HEK293T (cell line): ENCODE measurements around the gene UMAD1.

ENCODE experiments used
- CTCF ChIA-PET: fragments of 350-600 bp; formaldehyde crosslinking; extraction: SDS; loops from one replicate; lab custom pipeline; 2021; ENCODE audit warnings: antibody characterized with exemption, inconsistent platforms; lab: Yijun Ruan, JAX
- POLR2A ChIA-PET: fragments of 350-600 bp; formaldehyde crosslinking; extraction: SDS; loops from one replicate; lab custom pipeline; 2020; ENCODE audit warnings: antibody characterized with exemption, inconsistent platforms; lab: Yijun Ruan, JAX
- DNase-seq: peaks from one replicate; pipeline ENCODE4 v3.0.0; 2012; ENCODE audit warnings: mixed read lengths; ENCODE audit errors: extremely low spot score
- ARNT ChIP-seq: fragments of 450-650 bp; IDR thresholded peaks from 2 replicates; pipeline ENCODE4 v1.6.1; 2017; ENCODE audit warnings: mild to moderate bottlenecking
- BHLHE40 ChIP-seq: fragments of 450-650 bp; IDR thresholded peaks from 2 replicates; pipeline ENCODE4 v1.6.1; 2016; ENCODE audit warnings: mild to moderate bottlenecking, moderate library complexity, borderline replicate concordance
- CTBP1 ChIP-seq: fragments of 450-650 bp; IDR thresholded peaks from 2 replicates; pipeline ENCODE4 v1.6.1; 2016; ENCODE audit warnings: borderline replicate concordance
- ELF4 ChIP-seq: fragments of 450-650 bp; IDR thresholded peaks from 2 replicates; pipeline ENCODE4 v1.6.1; 2017; ENCODE audit warnings: antibody characterized with exemption
- FOXA1 ChIP-seq: fragments of 450-650 bp; IDR thresholded peaks from 2 replicates; pipeline ENCODE4 v1.6.1; 2016; ENCODE audit warnings: mild to moderate bottlenecking
- FOXK2 ChIP-seq: fragments of 450-650 bp; IDR thresholded peaks from 2 replicates; pipeline ENCODE4 v1.6.1; 2016; ENCODE audit warnings: mild to moderate bottlenecking
- FOXM1 ChIP-seq: fragments of 450-650 bp; IDR thresholded peaks from 2 replicates; pipeline ENCODE4 v1.6.1; 2017; ENCODE audit warnings: mild to moderate bottlenecking, borderline replicate concordance
- HDGF ChIP-seq: fragments of 450-650 bp; IDR thresholded peaks from 2 replicates; pipeline ENCODE4 v1.6.1; 2017; ENCODE audit warnings: antibody characterized with exemption, borderline replicate concordance
- L3MBTL2 ChIP-seq: fragments of 450-650 bp; conservative IDR thresholded peaks from 2 replicates; pipeline ENCODE4 v1.6.1; 2016; ENCODE audit warnings: mild to moderate bottlenecking
- LEF1 ChIP-seq: fragments of 450-650 bp; IDR thresholded peaks from 2 replicates; pipeline ENCODE4 v1.6.1; 2017; ENCODE audit warnings: mild to moderate bottlenecking, borderline replicate concordance
- NFRKB ChIP-seq: fragments of 450-650 bp; IDR thresholded peaks from 2 replicates; pipeline ENCODE4 v1.6.1; 2016; ENCODE audit warnings: mild to moderate bottlenecking, moderate library complexity
- SP1 ChIP-seq: fragments of 450-650 bp; IDR thresholded peaks from 2 replicates; pipeline ENCODE4 v1.6.1; 2017
- SUZ12 ChIP-seq: fragments of 450-650 bp; IDR thresholded peaks from 2 replicates; pipeline ENCODE4 v1.6.1; 2016; ENCODE audit warnings: mild to moderate bottlenecking
- TARDBP ChIP-seq: fragments of 450-650 bp; IDR thresholded peaks from 2 replicates; pipeline ENCODE4 v1.6.1; 2016
- ZNF384 ChIP-seq: fragments of 450-650 bp; IDR thresholded peaks from 2 replicates; pipeline ENCODE4 v1.6.1; 2016
- TF ChIP-seq, protein P1 (sequence below): fragments of 450-650 bp; IDR thresholded peaks from 2 replicates; pipeline ENCODE4 v1.6.1; 2016

Gene UMAD1

DNA sequence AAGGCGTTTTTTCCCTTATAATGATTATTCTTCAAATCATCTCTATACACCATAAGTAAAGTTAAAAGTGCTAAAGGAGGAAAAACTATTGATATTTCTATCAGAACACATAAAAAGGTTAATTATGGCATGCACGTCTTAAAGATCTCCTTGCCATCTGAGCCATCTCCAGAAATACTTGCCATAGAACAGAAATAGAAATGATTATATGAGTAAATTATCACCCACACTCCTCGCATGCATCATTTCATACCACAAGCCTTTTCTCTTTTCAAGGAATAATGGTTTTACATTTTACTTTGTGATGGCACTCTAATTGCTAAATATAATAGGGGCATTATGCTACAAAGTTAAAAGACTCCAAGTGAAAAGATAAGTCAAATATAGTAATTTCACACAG, 272.4 kb downstream of the UMAD1 start:
- no peak for TF ChIP-seq FOXA1
- no peak for TF ChIP-seq CTBP1
- TF ChIP-seq HDGF: no peak
- no peak for TF ChIP-seq BHLHE40
- no peak for TF ChIP-seq ZNF384
- TF ChIP-seq L3MBTL2: no peak
- TF ChIP-seq ELF4: no peak
- no peak for TF ChIP-seq LEF1
- no peak for TF ChIP-seq FOXM1
- no peak for TF ChIP-seq FOXK2
- TF ChIP-seq, protein P1, sequence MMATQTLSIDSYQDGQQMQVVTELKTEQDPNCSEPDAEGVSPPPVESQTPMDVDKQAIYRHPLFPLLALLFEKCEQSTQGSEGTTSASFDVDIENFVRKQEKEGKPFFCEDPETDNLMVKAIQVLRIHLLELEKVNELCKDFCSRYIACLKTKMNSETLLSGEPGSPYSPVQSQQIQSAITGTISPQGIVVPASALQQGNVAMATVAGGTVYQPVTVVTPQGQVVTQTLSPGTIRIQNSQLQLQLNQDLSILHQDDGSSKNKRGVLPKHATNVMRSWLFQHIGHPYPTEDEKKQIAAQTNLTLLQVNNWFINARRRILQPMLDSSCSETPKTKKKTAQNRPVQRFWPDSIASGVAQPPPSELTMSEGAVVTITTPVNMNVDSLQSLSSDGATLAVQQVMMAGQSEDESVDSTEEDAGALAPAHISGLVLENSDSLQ: no peak
- no peak for TF ChIP-seq ARNT
- TF ChIP-seq SUZ12: no peak
- no peak for TF ChIP-seq SP1
- TF ChIP-seq NFRKB: no peak
- ChIA-PET POLR2A (no interaction called here), CTCF (no interaction called here)

DNA sequence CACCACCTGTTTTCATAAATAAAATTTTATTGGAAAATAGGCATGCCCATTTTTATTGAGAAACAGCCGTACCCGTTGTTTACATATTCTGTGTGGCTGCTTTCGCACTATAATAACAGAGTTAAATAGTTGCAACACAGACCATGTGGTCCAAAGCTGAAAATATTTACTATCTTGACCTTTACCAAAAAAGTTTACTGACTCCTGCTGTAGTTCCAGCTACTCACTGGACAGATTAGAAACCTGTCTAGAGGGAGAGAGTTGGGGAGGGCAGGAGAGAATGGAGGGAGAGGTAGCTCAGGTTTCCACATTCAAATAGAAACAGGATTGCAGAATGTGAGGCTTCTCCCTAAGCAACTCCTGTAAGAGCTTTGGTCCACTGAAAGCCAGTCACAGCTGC, 273.0 kb downstream of the UMAD1 start:
- no peak for TF ChIP-seq TARDBP
- TF ChIP-seq, protein P1: no peak
- TF ChIP-seq CTBP1: no peak
- TF ChIP-seq FOXM1: no peak
- TF ChIP-seq ELF4: no peak
- no peak for TF ChIP-seq L3MBTL2
- DNase-seq: no peak
- ChIA-PET CTCF (no interaction called here), POLR2A (no interaction called here)

More for the DNA sequence above, 272.4 kb downstream of the UMAD1 start:
- no peak for DNase-seq

DNA sequence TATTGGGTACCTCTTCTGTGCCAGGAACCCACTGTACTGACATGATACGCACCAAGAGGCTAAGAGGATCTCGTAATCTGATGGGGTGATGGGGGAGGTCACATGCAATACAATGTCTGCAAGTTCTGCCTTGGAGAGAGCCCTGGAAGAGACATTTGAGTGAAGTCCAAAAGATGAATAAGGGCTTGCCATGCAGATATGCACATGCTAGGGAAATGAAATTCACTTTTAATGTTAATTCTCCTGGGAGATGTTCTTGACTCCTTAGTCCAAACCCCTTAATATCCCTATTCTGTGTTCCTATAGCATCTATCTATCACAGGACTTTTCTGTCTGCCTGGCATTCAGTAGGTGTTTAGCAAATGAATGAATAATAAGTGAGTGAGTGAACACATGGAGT, 274.0 kb downstream of the UMAD1 start:
- CTCF ChIA-PET: no interaction called here
- DNase-seq: no peak
- POLR2A ChIA-PET: no interaction called here
- TF ChIP-seq ZNF384 (no peak), SP1 (no peak), SUZ12 (no peak), HDGF (no peak), ARNT (no peak)
- TF ChIP-seq, protein P1: no peak

DNA sequence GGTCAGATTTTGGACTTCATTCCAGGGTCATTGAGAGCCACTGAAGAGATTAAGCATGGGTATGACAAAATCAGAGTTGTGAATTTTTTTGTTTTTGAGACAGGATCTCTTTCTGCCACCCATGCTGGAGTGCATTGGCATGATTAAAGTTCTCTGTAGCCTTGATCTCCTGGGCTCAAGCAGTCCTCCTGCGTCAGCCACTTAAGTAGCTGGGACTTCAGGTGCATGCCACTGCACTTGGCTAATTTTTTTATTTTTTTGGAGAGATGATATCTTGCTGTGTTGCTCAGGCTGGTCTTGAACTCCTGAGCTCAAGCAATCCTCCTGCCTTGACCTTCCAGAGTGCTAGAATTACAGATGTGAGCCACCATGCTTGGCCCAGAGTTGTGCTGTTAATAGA, 275.5 kb downstream of the UMAD1 start:
- CTCF ChIA-PET: no interaction called here
- POLR2A ChIA-PET: no interaction called here
- TF ChIP-seq ZNF384: no peak
- TF ChIP-seq L3MBTL2: no peak
- no peak for TF ChIP-seq NFRKB
- no peak for TF ChIP-seq FOXA1
- no peak for TF ChIP-seq SP1
- TF ChIP-seq TARDBP: no peak
- TF ChIP-seq LEF1: no peak
- TF ChIP-seq CTBP1: no peak
- TF ChIP-seq, protein P1: no peak
- TF ChIP-seq BHLHE40: no peak
- no peak for DNase-seq

DNA sequence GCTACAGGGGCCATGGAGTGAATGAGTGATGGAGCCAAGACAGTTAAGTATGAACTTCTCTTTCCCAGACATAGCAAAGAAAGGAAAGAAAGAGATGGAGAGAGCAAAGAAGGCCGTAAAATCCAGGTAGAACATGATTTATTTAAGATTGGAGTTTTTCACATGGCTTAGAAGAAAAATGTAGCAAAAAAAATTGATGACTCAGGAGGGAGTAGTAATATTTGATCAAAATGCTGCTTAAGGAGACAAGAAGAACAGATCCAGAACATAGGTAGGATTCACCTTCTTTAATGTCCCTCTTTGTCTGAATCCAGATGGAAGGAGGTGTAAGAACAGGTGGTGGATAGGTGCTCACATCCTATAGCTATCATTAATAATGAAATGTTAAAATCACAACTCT, 277.0 kb downstream of the UMAD1 start:
- CTCF ChIA-PET: no interaction called here
- no peak for DNase-seq
- TF ChIP-seq, protein P1: no peak
- TF ChIP-seq HDGF (no peak), L3MBTL2 (no peak)
- POLR2A ChIA-PET: no interaction called here

DNA sequence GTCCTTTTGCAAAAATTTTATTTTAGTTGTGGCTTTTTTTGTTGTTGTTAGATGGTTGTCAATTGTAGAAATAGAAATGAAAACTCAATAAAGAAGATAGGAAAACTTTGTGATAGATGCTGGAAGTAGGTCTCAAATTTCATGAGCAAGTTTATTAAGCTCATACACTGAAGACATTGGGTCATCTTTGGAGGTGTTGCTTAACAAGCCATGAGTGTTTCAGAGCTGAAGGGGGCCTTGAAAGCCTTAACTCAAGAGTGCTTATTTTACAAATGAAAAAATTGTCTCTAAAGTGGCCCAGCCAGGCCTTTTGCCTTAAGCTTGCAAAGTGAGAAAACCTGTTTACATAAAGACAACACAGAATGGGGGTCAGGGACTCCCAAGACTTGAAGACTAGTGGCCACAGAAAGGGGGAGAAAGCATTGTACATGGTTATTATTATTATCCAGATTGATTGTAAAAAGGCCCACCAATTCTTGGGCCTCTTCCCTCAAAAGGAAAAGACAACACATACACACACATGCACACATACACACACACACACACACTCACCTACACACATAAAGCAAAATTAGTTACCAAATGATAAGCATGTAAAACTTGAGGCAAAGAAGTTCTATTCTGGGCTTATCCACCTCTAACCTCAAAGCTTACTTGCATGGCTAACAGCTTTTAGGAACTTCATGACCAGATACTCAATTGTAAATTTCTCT, 278.3 kb downstream of the UMAD1 start:
- no peak for DNase-seq
- ChIA-PET POLR2A (no interaction called here), CTCF (interaction anchor here (0.6 kb wide), 1 partner anchor 18 kb away, joined by 3 read pairs; no protein-coding TSS in a partner anchor)
- TF ChIP-seq SP1 (no peak), LEF1 (no peak), BHLHE40 (no peak), FOXA1 (no peak), TARDBP (no peak), FOXM1 (no peak)
